ENCODE measurements around the gene CCT3. TPM values are rescaled to one million over a fixed set of nuclear protein-coding genes. Genes with fewer than 3 reads are reported as not detected.
A peak's percentile ranks its signal among the peaks of the same experiment; 100 is the strongest.

The CCT3 gene
- total and polyA plus RNA-seq, 4 donors, result 71.6 to 165 (median 139) TPM

- 0% methylated on average over 50 of the region's 50 CpGs for WGBS, 2 donors
- ATAC-seq (ENCODE audit: insufficient read depth, low FRiP score), result peak; percentile 94
Observed at GRCh38 chr1:156282479-156283222, 55.4 kb downstream of the CCT3 start, which contains the start of gene SMG5. SMG5 (minus strand) TSS chr1:156282825; CDS start chr1:156282680, 145 bp downstream.

GRCh38 chr1:156281693-156282478, 56.2 kb downstream of the CCT3 start:
- 9 to 11% methylated on average over 22 of the region's 22 CpGs for WGBS, 2 donors
- TF ChIP-seq, protein P1, sequence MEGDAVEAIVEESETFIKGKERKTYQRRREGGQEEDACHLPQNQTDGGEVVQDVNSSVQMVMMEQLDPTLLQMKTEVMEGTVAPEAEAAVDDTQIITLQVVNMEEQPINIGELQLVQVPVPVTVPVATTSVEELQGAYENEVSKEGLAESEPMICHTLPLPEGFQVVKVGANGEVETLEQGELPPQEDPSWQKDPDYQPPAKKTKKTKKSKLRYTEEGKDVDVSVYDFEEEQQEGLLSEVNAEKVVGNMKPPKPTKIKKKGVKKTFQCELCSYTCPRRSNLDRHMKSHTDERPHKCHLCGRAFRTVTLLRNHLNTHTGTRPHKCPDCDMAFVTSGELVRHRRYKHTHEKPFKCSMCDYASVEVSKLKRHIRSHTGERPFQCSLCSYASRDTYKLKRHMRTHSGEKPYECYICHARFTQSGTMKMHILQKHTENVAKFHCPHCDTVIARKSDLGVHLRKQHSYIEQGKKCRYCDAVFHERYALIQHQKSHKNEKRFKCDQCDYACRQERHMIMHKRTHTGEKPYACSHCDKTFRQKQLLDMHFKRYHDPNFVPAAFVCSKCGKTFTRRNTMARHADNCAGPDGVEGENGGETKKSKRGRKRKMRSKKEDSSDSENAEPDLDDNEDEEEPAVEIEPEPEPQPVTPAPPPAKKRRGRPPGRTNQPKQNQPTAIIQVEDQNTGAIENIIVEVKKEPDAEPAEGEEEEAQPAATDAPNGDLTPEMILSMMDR (IDR thresholded peaks at IDR 0.05; ENCODE audit: control extremely low read depth, extremely low read depth), result no peak
- H3K27ac ChIP-seq (ENCODE audit: low read depth in 1 of 2, low read length in 1 of 2), result peak overlapping the region; percentile 95 to 97
- DNase-seq (peak in 1 of 3 donors; percentile 38), ATAC-seq (ENCODE audit: insufficient read depth, low FRiP score) (no peak)
- peaks cover under 1 to 25% (median 16%) of the 10 kb centered on the region in 4 donors for H3K36me3 ChIP-seq (ENCODE audit: control insufficient read depth in 4 of 4, insufficient read depth in 4 of 4, low read length in 4 of 4)
- H3K27me3 ChIP-seq (ENCODE audit: control insufficient read depth in 3 of 3, insufficient read depth in 3 of 3, low read length in 2 of 3), result no peaks in the 10 kb centered on the region
- peaks cover 0 to 2% (median 0%) of the 10 kb centered on the region in 4 donors for H3K9me3 ChIP-seq (ENCODE audit: control insufficient read depth in 4 of 4, insufficient read depth in 3 of 4, low read length in 3 of 4)
- peaks cover 0 to 22% (median 9%) of the 10 kb centered on the region in 5 donors for H3K4me1 ChIP-seq (ENCODE audit: control insufficient read depth in 5 of 5, insufficient read depth in 5 of 5, low read length in 5 of 5)
- H3K4me3 ChIP-seq, result peak overlapping the region; percentile 97
- peak overlapping the region; percentile 64 to 89 for H3K9ac ChIP-seq (ENCODE audit: insufficient read depth in 1 of 2, low read length in 2 of 2)

More at GRCh38 chr1:156282479-156283222, 55.4 kb downstream of the CCT3 start, which contains the start of gene SMG5:
- Histone ChIP-seq H3K4me1 (ENCODE audit: control insufficient read depth in 5 of 5, insufficient read depth in 5 of 5, low read length in 5 of 5) (peaks cover 0 to 22% (median 6%) of the 10 kb centered on the region in 5 donors), H3K9me3 (ENCODE audit: control insufficient read depth in 4 of 4, insufficient read depth in 3 of 4, low read length in 3 of 4) (no peaks in the 10 kb centered on the region), H3K27me3 (ENCODE audit: control insufficient read depth in 3 of 3, insufficient read depth in 3 of 3, low read length in 2 of 3) (no peaks in the 10 kb centered on the region), H3K4me3 (peak within 1 kb of the TSS; percentile 97), H3K36me3 (ENCODE audit: control insufficient read depth in 4 of 4, insufficient read depth in 4 of 4, low read length in 4 of 4) (peaks cover 0 to 21% (median 12%) of the 10 kb centered on the region in 4 donors), H3K9ac (ENCODE audit: insufficient read depth in 1 of 2, low read length in 2 of 2) (peak within 1 kb of the TSS; percentile 64 to 93), H3K27ac (ENCODE audit: low read depth in 1 of 2, low read length in 1 of 2) (peak within 1 kb of the TSS; percentile 95 to 97)
- TF ChIP-seq, protein P1 (IDR thresholded peaks at IDR 0.05; ENCODE audit: control extremely low read depth, extremely low read depth), result no peak
- peak; percentile 98 to 100 (median 99) for DNase-seq

DNA sequence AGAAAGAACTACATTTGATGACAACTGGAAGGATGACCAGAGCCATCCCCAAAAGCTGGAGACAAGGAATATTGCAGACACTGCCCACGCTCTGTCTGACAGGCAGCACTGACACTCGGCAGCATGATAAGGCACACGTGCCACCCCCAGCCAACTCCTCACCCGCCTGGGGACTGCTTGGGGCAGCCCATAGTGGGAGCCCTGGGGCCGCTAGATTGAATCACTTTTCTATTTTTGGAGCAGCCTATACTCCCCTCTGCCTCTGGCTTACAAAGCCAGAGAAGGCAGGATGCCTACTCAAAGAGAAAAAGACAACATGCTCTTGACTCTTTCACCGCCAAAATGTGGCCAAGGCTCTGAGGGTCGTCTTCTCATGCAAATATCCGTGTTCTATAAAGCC, 56.8 kb downstream of the CCT3 start:
- TF ChIP-seq, protein P1 (IDR thresholded peaks at IDR 0.05; ENCODE audit: control extremely low read depth, extremely low read depth), result no peak
- 34 to 45% methylated on average over 8 of the region's 8 CpGs for WGBS, 2 donors
- DNase-seq, result no peak

More for the DNA sequence above, 56.8 kb downstream of the CCT3 start:
- Histone ChIP-seq H3K9me3 (ENCODE audit: control insufficient read depth in 4 of 4, insufficient read depth in 3 of 4, low read length in 3 of 4) (peaks cover 0 to 3% (median 0%) of the 10 kb centered on the region in 4 donors), H3K27me3 (ENCODE audit: control insufficient read depth in 3 of 3, insufficient read depth in 3 of 3, low read length in 2 of 3) (no peaks in the 10 kb centered on the region), H3K9ac (ENCODE audit: insufficient read depth in 1 of 2, low read length in 2 of 2) (peak overlapping the region; percentile 64 to 89), H3K36me3 (ENCODE audit: control insufficient read depth in 4 of 4, insufficient read depth in 4 of 4, low read length in 4 of 4) (peaks cover 4 to 26% (median 18%) of the 10 kb centered on the region in 4 donors), H3K27ac (ENCODE audit: low read depth in 1 of 2, low read length in 1 of 2) (peak overlapping the region in 1 of 2 donors; percentile 95), H3K4me1 (ENCODE audit: control insufficient read depth in 5 of 5, insufficient read depth in 5 of 5, low read length in 5 of 5) (peaks cover 0 to 22% (median 9%) of the 10 kb centered on the region in 5 donors), H3K4me3 (peak overlapping the region; percentile 97)
- no peak for ATAC-seq (ENCODE audit: insufficient read depth, low FRiP score)
